ENCODE measurements around the gene UBE2I. TPM values are rescaled to one million over a fixed set of nuclear protein-coding genes. Genes with fewer than 3 reads are reported as not detected.

Gene UBE2I
- total and polyA plus RNA-seq, 2 donors (not counting 1 experiment from before 2014, with no cell fraction given), result 152 to 265 TPM

GRCh38 chr16:1364510-1364909, 55.1 kb downstream of the UBE2I start:
- ChIA-PET CTCF (interaction anchor here (0.7 to 4.0 kb wide), 16 partner anchors 9 to 313 kb away, joined by 3 to 20 read pairs (median 4); partner anchors contain the start of genes JPT2 and UQCC4), POLR2A (no interaction called here)
- Histone ChIP-seq H3K9me3 (ENCODE audit: control extremely low read depth in 1 of 3, control insufficient read depth in 2 of 3, insufficient read depth in 1 of 3, low read length in 2 of 3) (peaks cover 0 to 2% (median 0%) of the 10 kb centered on the region in 3 donors), H3K27ac (ENCODE audit: low read length in 2 of 2) (no peak overlapping the region), H3K9ac (ENCODE audit: low read length) (no peak overlapping the region), H3K27me3 (replicated peaks in 1 of 4; ENCODE audit: control extremely low read depth in 1 of 4, control insufficient read depth in 3 of 4, insufficient read depth in 4 of 4, low read length in 3 of 4) (no peaks in the 10 kb centered on the region), H3K4me1 (ENCODE audit: control insufficient read depth in 2 of 2, insufficient read depth in 2 of 2, low read length in 2 of 2) (no peaks in the 10 kb centered on the region), H2AFZ (ENCODE audit: insufficient read depth, low read depth, low read length, poor library complexity, severe bottlenecking) (no peak overlapping the region), H3K79me2 (ENCODE audit: control insufficient read depth, insufficient read depth, low read length) (peaks cover 24% of the 10 kb centered on the region), H4K20me1 (ENCODE audit: control insufficient read depth, insufficient read depth, low read length, poor library complexity, severe bottlenecking) (peaks cover 52% of the 10 kb centered on the region), H3K4me3 (ENCODE audit: control extremely low read depth in 1 of 5, extremely low read depth in 1 of 5, insufficient read depth in 1 of 5, low read depth in 2 of 5, low read length in 4 of 5) (no peak overlapping the region), H3K36me3 (replicated peaks in 1 of 2; ENCODE audit: control extremely low read depth in 1 of 2, control insufficient read depth in 1 of 2, extremely low read depth in 1 of 2, insufficient read depth in 2 of 2, low read length in 1 of 2) (peaks cover 0 to 61% of the 10 kb centered on the region in 2 experiments), H3K4me2 (replicated peaks; ENCODE audit: low read depth, low read length, poor library complexity, severe bottlenecking) (no peak overlapping the region)
- ATAC-seq (ENCODE audit: low read depth), result no peak
- TF ChIP-seq CTCF (IDR thresholded peaks at IDR 0.05), result no peak
- Mint-ChIP-seq H3K27me3 (no peaks in the 10 kb centered on the region), H3K4me3 (no peak overlapping the region), H3K27ac (no peak overlapping the region), H3K4me1 (peaks cover 2% of the 10 kb centered on the region), H3K9me3 (ENCODE audit: insufficient read depth) (no peaks in the 10 kb centered on the region)
- intact Hi-C loops (cut with micrococcal nuclease), result no loop called here
- 91% methylated on average over 22 of the region's 22 CpGs for WGBS (ENCODE audit: insufficient coverage)
- no peak for DNase-seq

GRCh38 chr16:1366060-1366711, 56.8 kb downstream of the UBE2I start:
- H3K4me2 ChIP-seq (replicated peaks; ENCODE audit: low read depth, low read length, poor library complexity, severe bottlenecking), result no peak overlapping the region
- no peak overlapping the region for H3K9ac ChIP-seq (ENCODE audit: low read length)
- DNase-seq (no peak), ATAC-seq (ENCODE audit: low read depth) (no peak)
- no peak overlapping the region for H3K4me3 ChIP-seq (ENCODE audit: control extremely low read depth in 1 of 5, extremely low read depth in 1 of 5, insufficient read depth in 1 of 5, low read depth in 2 of 5, low read length in 4 of 5)
- no peaks in the 10 kb centered on the region for H3K27me3 ChIP-seq (replicated peaks in 1 of 4; ENCODE audit: control extremely low read depth in 1 of 4, control insufficient read depth in 3 of 4, insufficient read depth in 4 of 4, low read length in 3 of 4)
- WGBS (ENCODE audit: insufficient coverage), result 96% methylated on average over 29 of the region's 29 CpGs
- peaks cover 44% of the 10 kb centered on the region for H4K20me1 ChIP-seq (ENCODE audit: control insufficient read depth, insufficient read depth, low read length, poor library complexity, severe bottlenecking)
- peaks cover 0 to 2% (median 0%) of the 10 kb centered on the region in 3 donors for H3K9me3 ChIP-seq (ENCODE audit: control extremely low read depth in 1 of 3, control insufficient read depth in 2 of 3, insufficient read depth in 1 of 3, low read length in 2 of 3)
- Mint-ChIP-seq H3K9me3 (ENCODE audit: insufficient read depth) (no peaks in the 10 kb centered on the region), H3K27me3 (no peaks in the 10 kb centered on the region), H3K4me1 (peaks cover 2% of the 10 kb centered on the region), H3K4me3 (no peak overlapping the region), H3K27ac (no peak overlapping the region)
- intact Hi-C loops (cut with micrococcal nuclease), result no loop called here
- no peak overlapping the region for H2AFZ ChIP-seq (ENCODE audit: insufficient read depth, low read depth, low read length, poor library complexity, severe bottlenecking)
- TF ChIP-seq CTCF (IDR thresholded peaks at IDR 0.05) (no peak), EZH2 (IDR thresholded peaks at IDR 0.05; ENCODE audit: borderline replicate concordance, insufficient read depth, low read depth, low read length, poor library complexity, severe bottlenecking) (no peak)
- ChIA-PET POLR2A (no interaction called here), CTCF (interaction anchor here (0.9 kb wide), 1 partner anchor 19 kb away, joined by 3 read pairs; no protein-coding TSS in a partner anchor)
- peaks cover 0 to 57% of the 10 kb centered on the region in 2 experiments for H3K36me3 ChIP-seq (replicated peaks in 1 of 2; ENCODE audit: control extremely low read depth in 1 of 2, control insufficient read depth in 1 of 2, extremely low read depth in 1 of 2, insufficient read depth in 2 of 2, low read length in 1 of 2)
- peaks cover 13% of the 10 kb centered on the region for H3K79me2 ChIP-seq (ENCODE audit: control insufficient read depth, insufficient read depth, low read length)
- no peak overlapping the region for H3K27ac ChIP-seq (ENCODE audit: low read length in 2 of 2)
- H3K4me1 ChIP-seq (ENCODE audit: control insufficient read depth in 2 of 2, insufficient read depth in 2 of 2, low read length in 2 of 2), result no peaks in the 10 kb centered on the region

Measured in B cell (primary cell).